Cardiac septum (tissue), 1 donor: ENCODE measurements around the gene ELFN1. TPM values are rescaled to one million over a fixed set of nuclear protein-coding genes. Genes with fewer than 3 reads are reported as not detected.

Source experiments
- DNase-seq: peaks from one replicate; pipeline ENCODE4 v3.0.0-alpha.2; 2020; ENCODE audit warnings: low spot score
- intact Hi-C: fragments of 100-400 bp; cut with DNase I; formaldehyde crosslinking; loops from one replicate; pipeline ENCODE4 v1.14.0; 2022
- total RNA-seq: library from RNA; stranded (reverse); fragmentation: NEBNext Ultra II Directional; extraction: Animal tissue kit (Norgen Biotek cat#: 25700); gene quantifications from one replicate; pipeline ENCODE4 v1.2.1, GENCODE V29; 2021
- donor health status: DM: no; HTN: no; CAD: no.

ELFN1 gene
- total RNA-seq, 1 donor from 2014 or later: 7.4 TPM

DNA sequence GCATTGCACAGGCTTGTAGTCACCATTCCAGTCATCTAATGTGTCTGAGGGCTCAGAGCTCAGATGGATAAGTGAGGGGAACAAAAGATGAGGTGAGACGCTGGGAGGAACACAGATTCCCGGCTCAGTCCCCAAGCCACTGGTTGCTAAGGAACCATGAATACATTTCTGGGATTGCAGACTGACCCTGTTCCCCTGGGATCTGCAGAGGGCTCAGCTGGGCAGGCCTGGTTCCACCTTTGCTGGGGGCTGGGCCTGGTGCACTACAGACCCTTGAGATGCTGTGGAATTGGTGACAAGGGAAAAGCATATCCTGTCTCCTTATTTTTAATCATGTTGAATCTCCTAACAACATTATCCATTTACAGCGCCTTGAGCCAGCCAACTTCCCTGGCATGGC lies 19.2 kb downstream of the ELFN1 start:
- DNase-seq: no peak
- intact Hi-C loops: no loop called here

DNA sequence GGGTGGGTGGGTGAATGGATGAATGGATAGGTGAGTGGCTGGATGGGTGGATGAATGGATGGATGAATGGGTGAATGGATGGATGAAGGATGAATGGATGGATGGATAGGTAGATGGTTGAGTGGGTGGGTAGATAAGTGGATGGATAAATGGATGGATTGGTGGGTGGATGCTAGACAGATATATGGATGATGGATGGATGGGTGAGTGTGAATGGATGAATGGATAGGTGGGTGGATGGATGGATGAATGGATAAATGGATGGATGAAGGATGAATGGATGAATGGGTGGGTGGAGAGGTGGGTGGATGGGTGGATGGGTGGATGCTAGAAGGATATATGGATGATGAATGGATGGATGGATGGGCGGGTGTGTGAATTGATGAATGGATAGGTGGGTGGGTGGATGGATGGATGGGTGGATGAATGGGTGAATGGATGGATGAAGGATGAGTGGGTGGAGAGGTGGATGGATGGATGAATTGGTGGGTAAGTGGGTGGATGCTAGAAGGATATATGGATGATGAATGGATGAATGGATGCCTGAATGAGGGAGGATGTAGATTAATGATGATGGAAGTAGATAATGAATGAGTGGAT lies 20.4 kb downstream of the ELFN1 start:
- intact Hi-C loops: no loop called here
- DNase-seq: no peak

- DNase-seq: no peak
- intact Hi-C loops: no loop called here
These were observed 21.0 kb downstream of the ELFN1 start for GRCh38 chr7:1691096-1691495.

- intact Hi-C loops: loop anchor here (1.0 kb wide), 1 partner anchor 21 kb away; no protein-coding TSS in a partner anchor
- peak; percentile 80 for DNase-seq
These were observed 21.8 kb downstream of the ELFN1 start for GRCh38 chr7:1691601-1692514.

DNA sequence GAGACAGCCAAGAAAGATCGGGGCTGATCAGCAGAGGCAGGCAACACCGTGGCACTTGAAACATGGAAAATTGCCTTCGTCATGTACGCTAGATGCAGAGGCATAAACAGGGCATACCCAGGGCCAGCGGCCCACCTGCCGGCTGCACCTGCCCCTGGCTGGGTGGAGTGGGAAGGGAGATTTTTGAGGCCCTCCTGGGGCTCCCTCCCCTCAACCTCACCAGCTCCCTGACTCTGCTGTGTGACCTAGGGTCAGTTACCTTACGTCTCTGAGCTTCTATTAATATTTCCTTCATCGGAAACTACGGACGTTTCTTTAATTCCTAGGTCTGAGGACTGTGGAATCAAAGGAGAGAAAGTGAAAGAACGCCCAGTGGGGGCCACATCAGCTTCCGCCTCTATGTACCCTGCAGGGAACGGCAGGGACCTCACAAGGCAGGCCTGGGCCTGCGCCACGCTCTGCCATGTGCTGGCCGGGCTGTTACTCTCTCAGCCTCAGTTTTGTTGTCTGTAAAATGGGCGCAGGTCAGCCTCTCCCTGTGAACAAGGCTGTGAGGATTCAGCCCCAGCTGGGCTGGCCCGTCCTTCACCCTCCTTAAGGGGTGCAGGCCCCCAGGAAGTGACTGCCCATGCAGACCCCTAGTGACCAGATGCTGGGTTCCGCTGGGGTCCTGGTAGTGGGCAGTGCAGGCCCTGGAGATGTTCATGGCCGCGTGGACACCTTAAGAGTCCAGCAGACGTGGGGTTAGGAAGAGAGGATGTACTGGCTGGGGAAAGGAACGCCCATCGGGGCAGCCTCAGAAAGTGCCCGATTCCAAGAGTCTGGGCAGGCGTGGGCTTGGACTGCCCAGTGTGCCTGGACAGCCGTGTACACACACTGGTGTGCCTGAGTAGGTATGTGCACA lies 22.7 kb downstream of the ELFN1 start:
- peak; percentile 70 for DNase-seq
- intact Hi-C loops: loop anchor here (1.0 kb wide), 1 partner anchor 21 kb away; no protein-coding TSS in a partner anchor

GRCh38 chr7:1693419-1693990 lies 23.4 kb downstream of the ELFN1 start:
- intact Hi-C loops: no loop called here
- DNase-seq: peak; percentile 68

DNA sequence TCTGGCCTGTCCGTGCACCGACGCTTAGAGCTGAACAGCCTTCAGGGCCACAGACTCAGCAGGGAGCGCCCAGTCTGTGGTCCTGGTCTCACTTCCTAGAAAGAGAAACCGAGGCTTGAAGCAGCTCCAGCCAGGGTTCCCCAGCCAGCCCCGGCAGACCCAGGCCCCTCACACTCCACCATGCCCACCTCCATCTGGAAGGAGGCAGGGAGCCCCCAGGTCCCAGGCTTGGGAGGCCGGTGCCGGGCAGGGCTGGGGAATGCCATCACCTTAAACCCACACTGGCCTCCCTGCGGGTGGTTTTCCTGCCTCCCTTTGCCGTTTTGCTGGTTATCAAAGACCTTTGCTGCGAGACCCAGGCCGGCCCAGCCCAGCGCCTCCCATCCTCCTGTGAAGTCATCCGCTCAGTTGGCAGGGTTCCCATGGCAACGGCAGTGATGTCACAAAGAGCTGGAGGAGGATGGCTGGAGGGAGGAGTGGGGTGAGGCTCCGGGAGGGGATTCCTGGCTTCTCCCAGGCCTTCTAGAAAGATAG lies 24.0 kb downstream of the ELFN1 start:
- intact Hi-C loops: no loop called here
- DNase-seq: peak; percentile 76

- DNase-seq: peak; percentile 74
- intact Hi-C loops: no loop called here
These were observed 24.8 kb downstream of the ELFN1 start for GRCh38 chr7:1694611-1695511.

DNA sequence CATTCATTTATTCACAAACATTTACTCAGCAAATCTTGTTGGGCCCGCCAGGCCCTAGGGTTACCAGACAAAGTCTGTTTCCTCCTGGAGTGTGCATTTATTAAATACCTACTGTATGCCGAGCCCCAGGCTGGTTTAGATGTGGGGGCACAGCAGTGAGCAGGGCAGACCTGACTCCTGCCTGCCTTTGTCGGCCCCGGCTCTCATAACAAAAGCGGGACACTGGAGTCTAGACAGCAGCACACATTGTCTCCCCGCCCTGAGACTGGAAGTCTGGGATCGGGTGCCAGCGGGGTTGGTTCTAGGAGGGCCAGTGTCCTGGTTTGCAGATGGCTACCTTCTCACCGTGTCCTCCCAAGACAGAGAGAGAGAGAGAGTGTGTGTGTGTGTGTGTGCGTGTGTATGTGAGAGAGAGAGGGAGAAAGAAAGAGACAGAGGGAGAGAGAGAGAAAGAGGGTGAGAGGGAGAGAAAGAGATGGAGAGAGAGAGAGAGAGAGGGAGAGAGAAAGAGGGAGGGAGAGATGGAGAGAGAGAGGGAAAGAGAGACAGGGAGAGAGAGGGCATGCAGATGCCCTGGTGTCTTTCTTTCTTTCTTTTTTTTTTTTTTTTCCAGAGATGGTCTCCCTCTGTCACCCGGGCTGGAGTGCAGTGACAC lies 25.9 kb downstream of the ELFN1 start:
- peak; percentile 49 for DNase-seq
- intact Hi-C loops: no loop called here

GRCh38 chr7:1696671-1697498 lies 26.8 kb downstream of the ELFN1 start:
- DNase-seq: peak; percentile 67
- intact Hi-C loops: no loop called here

DNA sequence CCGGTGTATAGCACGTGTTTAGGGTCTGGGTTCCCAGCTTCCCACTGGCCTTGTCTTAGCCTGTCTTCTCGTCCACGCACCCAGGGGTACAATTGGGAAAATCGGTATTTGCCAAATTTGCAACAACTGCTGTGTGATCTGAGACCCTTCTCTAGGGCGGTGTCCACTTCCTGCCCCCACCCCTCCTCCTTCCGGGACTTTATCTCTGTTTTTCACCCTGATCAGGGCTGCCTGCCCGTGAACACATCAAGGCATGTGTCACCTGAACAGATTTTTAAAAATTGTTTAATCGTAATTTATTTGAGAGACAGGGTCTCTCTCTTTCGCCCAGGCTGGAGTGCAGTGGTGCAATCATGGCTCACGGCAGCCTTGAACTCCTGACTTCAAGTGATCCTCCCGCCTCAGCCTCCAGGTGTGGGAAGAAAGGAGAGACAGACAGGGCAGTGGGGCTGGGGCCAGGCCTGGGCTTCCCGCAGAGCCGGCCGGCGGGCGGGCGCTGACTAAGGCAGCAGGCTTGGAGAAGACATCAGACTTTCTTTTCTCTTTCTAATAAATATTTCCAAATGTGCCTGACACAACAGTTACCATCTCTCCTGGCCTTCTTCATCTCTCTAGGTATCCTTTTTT lies 27.5 kb downstream of the ELFN1 start:
- DNase-seq: peak; percentile 7
- intact Hi-C loops: no loop called here

GRCh38 chr7:1698201-1698600 lies 28.1 kb downstream of the ELFN1 start:
- DNase-seq: peak; percentile 60

DNA sequence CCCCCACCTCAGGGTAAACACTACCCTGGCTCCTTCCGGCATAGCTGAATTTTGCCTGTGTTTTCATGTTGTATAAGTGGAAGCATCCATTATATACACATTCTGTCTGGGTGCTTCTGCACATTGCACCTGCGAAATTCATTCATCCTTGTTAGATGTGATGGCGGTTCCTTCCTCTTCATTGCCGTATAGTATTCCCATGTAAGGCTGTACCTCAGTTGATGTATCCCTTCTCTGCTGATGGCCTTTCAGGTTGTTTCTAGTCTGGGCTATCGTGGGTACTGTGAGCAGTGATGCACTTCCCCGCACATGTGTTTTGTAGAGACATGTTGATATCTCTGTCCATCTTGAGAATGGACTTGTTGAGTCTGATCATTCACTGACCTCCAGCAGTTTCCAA lies 28.9 kb downstream of the ELFN1 start:
- intact Hi-C loops: no loop called here
- DNase-seq: peak; percentile 12

More at GRCh38 chr7:1698201-1698600, 28.1 kb downstream of the ELFN1 start:
- intact Hi-C loops: no loop called here

DNA sequence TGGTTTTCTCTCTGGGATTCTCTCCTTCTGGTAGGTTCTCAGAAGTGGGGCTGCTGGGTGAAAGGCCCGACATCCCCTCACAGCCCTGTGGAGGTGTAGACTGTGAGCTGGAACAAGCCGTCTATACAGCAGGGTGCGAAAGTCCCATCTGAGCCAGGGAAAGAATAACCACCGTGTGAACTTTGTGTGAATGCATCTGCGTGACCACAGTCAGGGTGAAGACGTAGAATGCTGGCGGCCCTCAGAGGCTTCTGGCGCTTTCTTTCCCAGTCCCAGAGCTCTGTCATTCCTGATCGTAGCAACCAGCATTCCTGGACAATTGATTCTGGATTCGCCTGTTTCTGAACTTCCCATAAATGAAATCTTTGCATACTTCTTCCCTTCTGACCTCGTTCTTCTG lies 30.0 kb downstream of the ELFN1 start:
- intact Hi-C loops: no loop called here
- DNase-seq: peak; percentile 38

GRCh38 chr7:1700536-1701333 lies 30.7 kb downstream of the ELFN1 start:
- peak; percentile 53 for DNase-seq
- intact Hi-C loops: no loop called here

GRCh38 chr7:1702652-1703051 lies 32.6 kb downstream of the ELFN1 start:
- intact Hi-C loops: no loop called here
- DNase-seq: no peak
